Hematopoietic multipotent progenitor cell treated with erythropoietin and hydrocortisone succinate and interleukin-3 and kit ligand, for 8 days (in vitro differentiated cells): ENCODE measurements around the gene ALDH3B1.

Experiments
- DNase-seq: peaks from one replicate; pipeline ENCODE4 v3.0.0-alpha.2; 2015

Gene ALDH3B1

DNA sequence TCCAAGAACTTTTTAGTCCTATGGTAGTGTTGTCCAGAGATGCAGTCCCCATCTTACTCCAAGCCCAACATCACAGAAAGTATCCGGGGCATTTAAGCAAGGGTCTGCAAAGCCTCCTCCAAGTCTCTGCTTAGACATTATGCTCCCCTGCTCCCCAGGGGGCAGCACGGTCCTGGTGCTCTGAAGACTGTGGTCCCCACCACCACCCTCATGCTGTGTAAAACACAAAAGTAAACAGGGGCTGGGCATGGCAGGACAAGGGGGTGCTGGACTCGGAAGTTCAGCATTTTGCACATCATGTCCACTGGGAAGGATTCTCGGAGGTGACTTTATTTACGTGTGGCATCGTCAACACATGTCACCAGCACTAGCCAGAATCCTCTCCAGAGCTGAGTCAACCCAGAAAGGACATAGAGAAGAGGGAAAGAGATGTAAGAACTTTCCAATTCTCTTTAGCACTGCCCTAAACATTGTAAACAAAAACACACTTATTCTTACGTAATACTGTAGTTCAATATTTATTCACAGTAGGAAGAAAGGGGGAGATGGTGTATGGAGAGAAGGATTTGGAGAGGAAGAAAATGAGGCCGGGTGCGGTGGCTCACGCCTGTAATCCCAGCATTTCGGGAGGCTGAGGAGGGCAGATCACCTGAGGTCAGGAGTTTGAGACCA lies 66.4 kb downstream of the ALDH3B1 start:
- DNase-seq: peak; percentile 35

DNA sequence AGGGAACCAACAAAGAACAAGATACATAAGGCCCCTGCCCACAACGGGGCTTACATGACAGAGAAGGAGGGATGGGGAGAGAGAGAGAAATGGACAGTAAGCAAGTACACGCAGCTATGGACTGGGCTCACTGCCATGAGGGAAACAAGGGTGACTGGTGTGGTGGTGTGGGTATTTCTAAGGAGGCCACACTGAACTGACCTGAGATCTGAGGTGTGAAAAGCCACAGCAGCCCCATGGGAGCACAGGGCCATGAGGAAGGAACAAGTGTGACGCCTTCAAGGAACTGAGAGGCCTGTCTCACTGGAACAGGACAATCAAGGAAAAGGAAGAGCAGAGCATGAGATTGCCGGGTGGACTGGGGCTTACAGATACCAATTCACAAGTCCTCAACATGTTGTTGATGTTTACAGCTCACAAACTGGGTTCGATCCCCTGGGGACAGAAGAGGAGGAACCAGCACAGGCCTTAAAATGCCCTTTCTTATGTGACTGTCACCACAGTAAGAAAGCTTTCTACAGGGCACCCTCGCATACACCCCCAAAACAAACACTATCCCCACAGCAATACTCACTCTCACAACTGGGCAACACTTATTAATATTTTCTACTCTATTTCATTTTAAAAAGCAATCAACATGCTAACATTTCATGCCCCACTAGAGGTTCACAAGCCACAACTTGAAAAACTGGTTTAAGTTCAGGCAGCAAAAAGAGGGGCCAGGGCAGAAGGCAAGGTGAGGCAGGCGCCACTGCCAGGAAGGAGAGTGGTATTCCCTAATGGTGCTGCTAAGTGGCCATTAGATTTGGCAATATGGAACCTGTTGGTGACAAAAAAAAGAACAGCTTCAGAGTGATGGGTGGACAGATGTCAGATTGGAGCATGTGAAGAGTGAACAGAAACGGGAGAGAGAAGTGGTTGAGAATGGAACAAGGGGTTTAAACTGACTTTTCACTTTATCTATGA lies 67.8 kb downstream of the ALDH3B1 start:
- DNase-seq: no peak
